GM12865 (cell line): ENCODE results near the gene SLC17A9.

Source experiments
- DNase-seq: peaks from one replicate; pipeline ENCODE4 v3.0.0; 2010; ENCODE audit warnings: low read depth
- H3K4me3 ChIP-seq: 2 replicates; pipeline ENCODE4 v1.5.1; 2011; ENCODE audit warnings: mild to moderate bottlenecking, low read depth, low read length, control low read depth
- CTCF ChIP-seq: IDR thresholded peaks from 2 replicates; pipeline ENCODE4 v1.5.1; 2011; ENCODE audit warnings: low read length, control low read depth, low read depth, inconsistent platforms; ENCODE audit not compliant: insufficient read depth; ENCODE audit errors: missing control alignments

Gene SLC17A9

GRCh38 chr20:63015662-63016361, 63.3 kb downstream of the SLC17A9 start:
- TF ChIP-seq CTCF = no peak
- H3K4me3 ChIP-seq = peak overlapping the region; percentile 43
- no peak for DNase-seq

GRCh38 chr20:63016514-63017075, 64.1 kb downstream of the SLC17A9 start:
- no peak for DNase-seq
- no peak for TF ChIP-seq CTCF
- H3K4me3 ChIP-seq = no peak overlapping the region

- no peak for TF ChIP-seq CTCF
- no peak for DNase-seq
- no peak overlapping the region for H3K4me3 ChIP-seq
These were observed 64.7 kb downstream of the SLC17A9 start for GRCh38 chr20:63017076-63017825.

GRCh38 chr20:63017826-63018411, 65.4 kb downstream of the SLC17A9 start:
- H3K4me3 ChIP-seq = no peak overlapping the region
- no peak for TF ChIP-seq CTCF
- DNase-seq = no peak
